Measurements from ENCODE around the gene PPP5C.
"Not testable (repeated sequence)": the region's sequence is repeated elsewhere in the genome, so short reads cannot be mapped to it uniquely, and the experiment has no call there.

Gene PPP5C

GRCh38 chr19:46386996-46387712 is 40.3 kb downstream of the PPP5C start:
- DNase-seq, result no peak

GRCh38 chr19:46387713-46388130 is 40.8 kb downstream of the PPP5C start:
- DNase-seq, result no peak

- no peak for DNase-seq
Measured at GRCh38 chr19:46388311-46389095, 41.6 kb downstream of the PPP5C start.

DNA sequence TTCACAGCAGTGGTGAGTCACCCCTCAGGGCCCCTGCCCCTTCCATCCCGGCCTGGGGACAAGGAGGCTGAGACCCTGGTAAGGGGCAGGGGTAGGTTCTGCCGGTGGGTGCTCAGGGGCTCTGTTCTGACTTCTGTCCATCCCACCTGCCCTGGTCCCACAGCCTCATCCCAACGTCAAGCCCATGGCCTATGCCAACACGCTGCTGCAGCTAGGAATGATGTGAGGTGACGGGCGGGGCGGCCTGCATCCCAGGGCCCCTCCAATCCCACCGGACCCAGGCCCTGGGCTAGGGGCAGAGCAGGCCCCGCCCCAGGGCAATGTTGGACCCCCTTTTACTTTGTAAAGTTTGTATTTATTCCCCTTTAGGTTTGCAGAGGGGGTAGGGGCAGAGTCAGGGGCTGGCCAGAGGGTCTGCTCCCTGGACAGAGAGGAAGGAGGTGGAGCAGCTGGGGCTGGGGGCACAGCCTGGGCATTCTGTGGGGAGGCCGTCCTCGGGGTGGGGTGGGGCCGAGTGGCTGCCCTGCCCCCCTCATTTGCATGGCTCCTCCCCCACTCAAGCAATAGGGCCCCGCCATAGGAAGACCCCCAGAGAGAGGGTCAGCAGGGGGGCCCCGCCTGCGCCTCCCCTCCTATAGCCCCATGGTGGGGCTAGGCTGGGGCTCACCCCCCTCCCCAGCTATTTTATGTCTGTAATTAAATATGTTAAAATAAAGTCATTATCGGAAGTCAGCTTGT is 43.4 kb downstream of the PPP5C start:
- no peak for DNase-seq

DNA sequence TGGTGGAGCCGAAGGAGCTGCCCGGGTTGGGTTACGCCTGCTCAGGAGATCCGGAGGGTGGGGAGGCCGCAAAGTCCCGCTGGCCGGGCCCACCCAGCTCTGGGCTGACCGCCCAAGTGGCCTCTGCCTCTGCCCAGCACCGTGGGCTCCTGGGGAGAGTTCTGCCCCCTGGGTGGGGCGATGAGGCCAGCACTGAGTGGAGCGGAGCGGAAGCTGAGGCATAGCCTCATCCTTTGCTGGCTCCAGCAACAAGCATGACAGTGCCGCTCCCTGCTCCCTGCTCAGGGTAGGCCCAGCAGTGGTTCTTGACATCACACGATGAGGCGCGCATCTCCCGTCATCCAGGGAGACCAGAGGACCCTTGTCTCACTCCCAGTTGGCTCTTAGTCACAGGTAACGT is 44.0 kb downstream of the PPP5C start:
- DNase-seq, result no peak

DNA sequence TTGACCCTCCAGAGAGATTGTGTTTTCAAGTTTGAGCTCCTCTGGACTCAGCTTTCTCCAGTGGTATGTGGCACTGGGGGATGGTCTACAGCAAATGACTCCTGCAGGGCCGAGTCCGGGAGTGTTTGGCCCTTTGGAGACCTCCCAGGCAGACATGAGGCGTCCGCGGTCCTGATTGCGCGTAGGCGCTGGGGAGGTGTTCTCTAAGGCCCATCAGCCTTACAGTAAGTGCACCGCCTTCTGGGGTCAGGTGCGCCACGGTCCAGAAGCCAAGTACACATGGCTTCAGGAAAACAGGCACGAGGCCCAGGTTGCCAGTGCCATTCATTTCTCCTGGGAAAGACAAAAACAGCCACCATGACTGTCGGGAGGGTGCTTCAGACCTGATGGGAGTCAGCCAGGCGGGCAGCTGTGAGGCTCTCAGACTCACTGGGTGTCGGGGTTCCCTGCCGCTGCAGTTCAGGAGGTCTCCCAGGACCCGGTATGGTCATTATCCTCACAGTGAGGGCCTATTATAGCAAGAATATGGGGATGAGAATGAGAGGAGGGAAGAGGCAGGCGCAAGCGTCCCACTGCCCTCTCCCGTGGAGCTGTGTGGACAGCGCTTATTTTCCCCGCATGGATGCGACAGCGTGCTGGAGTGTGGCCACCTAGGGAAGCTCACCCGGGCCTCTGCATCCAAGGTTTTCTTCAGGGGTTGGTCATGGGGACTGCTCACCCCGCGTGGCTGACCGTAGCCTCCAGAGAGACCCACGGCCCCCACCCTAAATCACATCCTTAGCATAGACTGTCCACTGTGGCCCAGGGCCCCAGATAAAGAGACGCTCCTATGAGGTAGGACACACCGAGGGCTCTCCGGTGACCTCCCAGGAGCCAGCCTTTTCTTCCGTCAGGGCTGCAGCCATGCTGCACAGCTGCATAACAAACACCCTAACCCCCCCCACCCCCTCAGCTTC is 44.7 kb downstream of the PPP5C start:
- DNase-seq, result no peak

DNA sequence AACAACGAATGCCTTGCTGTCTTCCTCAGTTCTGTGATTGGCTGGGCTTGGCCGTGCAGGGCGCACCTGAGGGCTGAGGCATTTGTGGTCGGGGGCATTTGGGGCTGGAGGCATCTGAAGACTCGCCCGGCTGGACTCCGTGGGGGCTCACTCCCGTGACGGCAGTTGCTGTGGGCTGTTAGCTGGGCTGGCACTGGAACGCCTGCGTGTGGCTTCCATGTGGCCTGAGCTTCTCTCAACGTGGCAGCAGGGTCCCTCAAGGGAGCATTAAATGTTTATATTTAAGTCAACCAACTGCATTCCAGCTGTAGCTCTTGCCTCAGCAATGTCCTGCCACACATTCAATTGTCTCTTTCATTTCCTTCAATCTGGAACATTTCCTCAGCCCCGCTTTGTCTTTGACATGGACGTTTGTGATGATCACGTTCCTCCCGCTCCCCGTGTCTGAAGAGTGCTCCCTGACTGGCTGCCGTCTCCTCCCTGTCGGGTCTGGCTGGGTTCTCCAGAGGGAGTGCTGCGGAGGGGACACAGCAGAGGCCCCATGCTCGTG is 45.4 kb downstream of the PPP5C start:
- no peak for DNase-seq

DNA sequence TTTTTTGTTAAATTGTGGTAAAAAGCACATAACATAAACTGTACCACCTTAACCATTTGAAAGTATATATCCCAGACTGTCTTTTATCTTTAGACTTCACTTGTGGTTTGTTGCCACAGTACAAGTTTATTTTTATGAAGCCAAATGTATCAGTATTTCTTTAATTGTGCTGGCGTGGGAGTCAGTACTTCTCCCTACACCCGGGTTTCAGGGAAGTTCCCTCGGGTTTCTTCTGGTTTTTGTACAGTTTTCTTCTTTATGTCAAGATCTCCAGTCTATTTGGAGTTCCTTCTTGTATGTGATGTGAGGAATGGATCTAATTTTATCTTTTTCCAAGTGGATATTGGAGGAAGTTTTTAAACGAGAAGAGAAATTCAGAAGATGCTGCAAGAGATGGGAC is 46.0 kb downstream of the PPP5C start:
- no peak for DNase-seq

- no peak for DNase-seq
Measured at GRCh38 chr19:46393456-46394401, 46.8 kb downstream of the PPP5C start.

DNA sequence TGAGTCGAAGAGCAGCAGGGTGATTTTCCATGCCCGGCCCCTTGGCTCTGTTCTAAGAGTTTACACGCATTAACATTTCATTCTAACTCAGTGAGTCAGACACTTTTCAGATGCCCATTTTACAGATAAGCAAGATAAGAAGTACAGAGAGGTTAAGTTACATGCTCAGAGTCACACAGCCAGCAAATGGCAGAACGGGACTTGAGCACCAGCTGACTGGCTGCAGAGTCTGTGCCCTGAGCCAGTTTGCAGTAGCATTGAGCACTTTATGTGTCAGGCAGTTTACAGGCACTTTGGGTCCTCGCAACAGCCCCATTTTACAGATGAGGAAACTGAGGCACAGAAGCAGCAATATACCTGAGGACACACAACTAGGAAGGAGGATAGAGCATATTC is 47.5 kb downstream of the PPP5C start:
- DNase-seq, result no peak

GRCh38 chr19:46397801-46398479 is 51.1 kb downstream of the PPP5C start:
- DNase-seq, result not testable (repeated sequence)

DNA sequence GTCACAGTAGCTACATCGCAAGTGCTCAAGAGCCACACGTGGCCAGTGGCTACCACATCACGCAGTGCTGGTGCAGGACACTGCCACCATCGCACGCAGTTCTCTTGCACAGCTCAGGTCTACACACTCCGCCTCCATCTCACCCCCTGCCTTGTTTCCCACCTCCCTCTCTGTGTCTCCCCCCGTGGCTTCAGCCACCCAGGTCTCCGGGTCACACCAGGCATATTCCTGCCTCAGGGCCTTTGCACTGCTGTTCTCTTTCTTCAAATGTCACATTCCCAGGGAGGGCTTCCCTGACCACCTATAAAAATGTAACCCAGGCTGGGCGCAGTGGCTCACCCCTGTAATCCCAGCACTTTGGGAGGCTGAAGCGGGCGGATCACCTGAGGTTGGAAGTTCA is 55.8 kb downstream of the PPP5C start:
- no peak for DNase-seq

- no peak for DNase-seq
Measured at GRCh38 chr19:46404055-46404752, 57.3 kb downstream of the PPP5C start.

- DNase-seq, result no peak
Measured at GRCh38 chr19:46404753-46405468, 58.0 kb downstream of the PPP5C start.

GRCh38 chr19:46406976-46407375 is 60.1 kb downstream of the PPP5C start:
- DNase-seq, result no peak

DNA sequence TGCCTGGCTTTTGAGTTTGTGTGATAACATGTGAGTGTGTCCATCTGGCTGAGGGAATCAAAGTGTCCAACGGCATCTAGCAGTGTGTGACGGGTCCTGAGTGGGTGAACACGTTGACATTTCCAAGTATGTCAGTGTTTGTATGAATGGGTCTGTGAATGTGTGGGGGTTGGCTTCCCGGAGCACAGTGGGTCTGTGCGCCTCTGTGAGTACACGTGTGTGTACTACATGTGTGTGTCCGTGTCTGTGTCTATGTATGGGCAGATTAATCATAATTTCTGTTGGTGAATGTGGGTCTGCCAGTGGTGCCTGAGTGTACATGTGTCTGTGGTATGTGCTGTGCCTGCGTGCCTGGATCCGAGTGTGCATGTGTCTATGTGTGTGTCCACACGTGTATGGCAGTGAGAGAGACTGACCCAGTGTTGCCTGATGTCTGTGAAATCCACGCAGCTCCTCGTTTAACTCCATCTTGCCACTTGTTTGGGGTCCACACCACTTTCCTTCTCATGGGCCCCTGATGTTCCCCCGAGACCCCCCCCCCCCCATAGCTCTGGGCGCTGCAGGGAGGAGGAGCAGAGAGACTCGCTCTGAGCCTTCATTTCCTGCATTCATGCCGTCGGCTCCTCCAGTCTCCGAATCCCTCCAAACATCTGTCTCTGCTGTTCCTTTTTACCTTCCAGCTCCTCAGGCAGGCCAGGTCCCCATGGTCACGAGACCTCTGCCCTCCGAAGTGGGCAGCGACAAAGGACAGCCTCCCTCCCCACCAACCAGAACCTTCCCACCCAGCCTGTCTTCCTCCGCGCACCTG is 61.2 kb downstream of the PPP5C start:
- no peak for DNase-seq

- DNase-seq, result no peak
Measured at GRCh38 chr19:46408664-46409039, 61.8 kb downstream of the PPP5C start.

DNA sequence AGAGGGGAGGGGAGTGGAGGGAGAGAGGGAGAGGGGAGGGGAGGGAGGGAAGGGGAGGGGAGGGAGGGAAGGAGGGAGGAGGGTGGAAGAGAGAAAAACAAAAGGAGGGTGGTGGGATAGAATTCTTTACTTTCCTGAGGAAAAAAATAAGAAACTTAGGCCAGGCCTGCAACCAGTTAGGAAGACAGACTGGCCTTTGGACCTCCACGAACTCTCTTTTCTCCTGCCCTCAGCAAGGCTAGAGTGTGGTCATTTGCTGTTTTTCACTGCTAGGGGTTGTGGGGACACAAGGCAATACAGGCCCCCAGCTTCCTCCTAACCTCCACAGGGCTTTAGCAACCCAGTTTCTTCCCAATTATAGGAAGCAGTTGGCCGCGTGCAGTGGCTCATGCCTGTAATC is 62.3 kb downstream of the PPP5C start:
- no peak for DNase-seq
